NB4 (cell line): Measurements from ENCODE around the gene GRIK2.

Source experiments
- CTCF ChIP-seq: IDR thresholded peaks from one replicate; pipeline ENCODE4 v1.5.1; 2012; ENCODE audit warnings: low read depth, low read length
- POLR2A ChIP-seq: IDR thresholded peaks from 2 replicates; pipeline ENCODE4 v1.6.1; 2011; ENCODE audit warnings: mild to moderate bottlenecking; ENCODE audit not compliant: insufficient read length; ENCODE audit errors: extremely low read depth
- TF ChIP-seq, protein P1 (sequence below): IDR thresholded peaks from 2 replicates; pipeline ENCODE4 v1.6.1; 2011; ENCODE audit warnings: low read depth, low read length

GRCh38 chr6:101738481-101738880 lies 345.0 kb downstream of the GRIK2 start:
- TF ChIP-seq CTCF (no peak), POLR2A (no peak)
- TF ChIP-seq, protein P1, sequence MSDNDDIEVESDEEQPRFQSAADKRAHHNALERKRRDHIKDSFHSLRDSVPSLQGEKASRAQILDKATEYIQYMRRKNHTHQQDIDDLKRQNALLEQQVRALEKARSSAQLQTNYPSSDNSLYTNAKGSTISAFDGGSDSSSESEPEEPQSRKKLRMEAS, result no peak
